ENCODE results near the gene CFAP44. TPM values are rescaled to one million over a fixed set of nuclear protein-coding genes. Genes with fewer than 3 reads are reported as not detected.
A peak's percentile ranks its signal among the peaks of the same experiment; 100 is the strongest.

CFAP44 gene
- total RNA-seq, 4 donors from 2014 or later = 1.6 to 8.4 (median 3.8) TPM

DNA sequence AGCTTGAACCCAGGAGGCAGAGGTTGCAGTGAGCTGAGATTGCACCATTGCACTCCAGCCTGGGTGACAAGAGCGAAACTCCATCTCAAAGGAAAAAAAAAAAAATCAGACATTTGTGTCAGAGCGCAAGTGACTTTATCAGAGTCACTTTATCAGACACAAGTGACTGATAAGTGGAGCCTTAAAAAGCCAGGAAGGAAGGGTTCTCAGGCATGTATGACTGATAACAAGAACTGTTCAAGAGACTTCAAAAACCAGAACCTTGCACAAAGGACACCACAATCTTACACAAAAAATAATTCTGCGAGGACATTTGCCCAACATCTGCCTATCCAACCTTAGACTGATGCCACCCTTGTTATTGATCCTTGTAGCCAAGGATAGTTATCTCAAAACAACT is 13.3 kb upstream of the CFAP44 start:
- ATAC-seq (ENCODE audit: low FRiP score) = no peak
- no peak for DNase-seq (ENCODE audit: low spot score)
- TF ChIP-seq, protein P1, sequence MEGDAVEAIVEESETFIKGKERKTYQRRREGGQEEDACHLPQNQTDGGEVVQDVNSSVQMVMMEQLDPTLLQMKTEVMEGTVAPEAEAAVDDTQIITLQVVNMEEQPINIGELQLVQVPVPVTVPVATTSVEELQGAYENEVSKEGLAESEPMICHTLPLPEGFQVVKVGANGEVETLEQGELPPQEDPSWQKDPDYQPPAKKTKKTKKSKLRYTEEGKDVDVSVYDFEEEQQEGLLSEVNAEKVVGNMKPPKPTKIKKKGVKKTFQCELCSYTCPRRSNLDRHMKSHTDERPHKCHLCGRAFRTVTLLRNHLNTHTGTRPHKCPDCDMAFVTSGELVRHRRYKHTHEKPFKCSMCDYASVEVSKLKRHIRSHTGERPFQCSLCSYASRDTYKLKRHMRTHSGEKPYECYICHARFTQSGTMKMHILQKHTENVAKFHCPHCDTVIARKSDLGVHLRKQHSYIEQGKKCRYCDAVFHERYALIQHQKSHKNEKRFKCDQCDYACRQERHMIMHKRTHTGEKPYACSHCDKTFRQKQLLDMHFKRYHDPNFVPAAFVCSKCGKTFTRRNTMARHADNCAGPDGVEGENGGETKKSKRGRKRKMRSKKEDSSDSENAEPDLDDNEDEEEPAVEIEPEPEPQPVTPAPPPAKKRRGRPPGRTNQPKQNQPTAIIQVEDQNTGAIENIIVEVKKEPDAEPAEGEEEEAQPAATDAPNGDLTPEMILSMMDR (IDR thresholded peaks at IDR 0.05) = no peak

DNA sequence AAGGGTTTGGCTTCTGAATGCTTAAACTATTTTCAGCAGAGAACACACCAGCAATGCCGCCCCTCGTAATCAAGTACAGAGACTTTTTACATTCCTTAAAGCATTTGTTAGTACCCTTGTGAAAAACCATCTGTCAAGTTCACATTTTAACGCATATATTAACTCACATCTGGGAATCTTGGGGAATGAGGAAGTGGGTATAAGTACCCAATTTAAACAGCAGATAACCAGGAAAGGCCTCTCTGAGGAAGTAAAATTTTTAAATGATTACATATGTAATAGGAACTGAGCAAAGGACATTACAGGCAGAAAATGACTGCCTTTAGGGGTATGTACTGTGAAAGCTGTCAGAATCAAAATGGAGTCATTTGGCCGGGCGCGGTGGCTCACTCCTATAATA is 12.8 kb upstream of the CFAP44 start:
- DNase-seq (ENCODE audit: low spot score) (no peak), ATAC-seq (ENCODE audit: low FRiP score) (no peak)
- TF ChIP-seq, protein P1 (IDR thresholded peaks at IDR 0.05) = no peak

DNA sequence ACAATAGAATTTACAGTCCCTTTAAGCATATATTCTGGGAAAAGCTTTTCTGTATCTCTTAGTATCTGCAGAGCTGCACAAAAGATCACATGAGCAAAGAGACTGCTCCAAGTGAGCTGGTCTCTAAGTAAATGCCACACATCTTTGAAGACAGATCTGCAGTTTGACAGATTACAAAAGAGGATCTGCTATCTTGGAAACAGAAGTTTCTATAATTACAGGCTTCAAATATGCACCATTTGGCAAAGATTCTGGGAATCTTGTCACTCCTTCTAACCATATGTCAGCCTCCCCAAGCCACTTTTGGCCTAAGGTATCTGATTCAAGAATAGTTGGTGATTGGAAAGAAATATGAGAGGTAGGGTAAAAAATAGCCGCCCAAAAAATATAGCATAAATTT is 9.6 kb upstream of the CFAP44 start:
- no peak for ATAC-seq (ENCODE audit: low FRiP score)
- TF ChIP-seq, protein P1 (IDR thresholded peaks at IDR 0.05) = no peak
- no peak for DNase-seq (ENCODE audit: low spot score)

DNA sequence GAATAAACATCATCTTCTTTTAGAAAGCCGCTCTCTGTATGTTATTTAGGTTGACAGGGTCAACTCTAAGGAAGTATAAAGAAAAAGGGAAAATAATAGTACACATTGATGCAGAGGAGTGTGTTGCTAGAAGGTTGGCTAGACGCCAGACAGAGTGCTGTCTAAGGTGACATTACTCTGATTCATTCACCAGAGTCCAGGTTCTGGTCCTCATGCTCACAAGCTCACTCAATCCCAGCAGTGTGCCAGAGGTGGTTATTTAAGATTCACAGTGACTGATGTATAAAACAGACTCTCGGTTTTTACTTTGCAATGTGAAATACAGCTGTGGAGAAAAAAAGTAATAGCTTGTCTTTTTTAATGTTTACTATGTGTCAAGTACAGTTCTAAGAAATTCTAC is 1.7 kb downstream of the CFAP44 start:
- DNase-seq (ENCODE audit: low spot score) (no peak), ATAC-seq (ENCODE audit: low FRiP score) (no peak)
- TF ChIP-seq, protein P1 (IDR thresholded peaks at IDR 0.05) = no peak

DNA sequence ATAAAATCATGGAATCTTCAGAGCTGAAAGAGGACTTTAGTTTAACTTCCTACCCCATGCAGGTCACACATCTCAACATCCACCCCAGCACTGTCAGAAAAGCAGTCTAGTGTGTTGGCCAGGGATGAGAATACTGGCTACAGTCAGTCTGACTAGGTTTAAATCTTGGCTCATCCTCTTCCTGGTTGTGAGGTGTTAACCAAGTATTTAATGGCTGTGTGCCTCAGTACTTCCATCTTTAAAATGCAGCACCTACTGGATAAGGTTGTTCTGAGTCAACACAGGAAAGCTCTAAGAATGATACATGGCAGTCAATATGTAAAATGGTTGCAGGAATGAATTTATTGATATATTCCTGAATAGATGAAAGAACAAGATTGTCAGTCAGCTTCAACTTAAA is 3.1 kb downstream of the CFAP44 start:
- ATAC-seq (ENCODE audit: low FRiP score) (no peak), DNase-seq (ENCODE audit: low spot score) (no peak)
- TF ChIP-seq, protein P1 (IDR thresholded peaks at IDR 0.05) = no peak

DNA sequence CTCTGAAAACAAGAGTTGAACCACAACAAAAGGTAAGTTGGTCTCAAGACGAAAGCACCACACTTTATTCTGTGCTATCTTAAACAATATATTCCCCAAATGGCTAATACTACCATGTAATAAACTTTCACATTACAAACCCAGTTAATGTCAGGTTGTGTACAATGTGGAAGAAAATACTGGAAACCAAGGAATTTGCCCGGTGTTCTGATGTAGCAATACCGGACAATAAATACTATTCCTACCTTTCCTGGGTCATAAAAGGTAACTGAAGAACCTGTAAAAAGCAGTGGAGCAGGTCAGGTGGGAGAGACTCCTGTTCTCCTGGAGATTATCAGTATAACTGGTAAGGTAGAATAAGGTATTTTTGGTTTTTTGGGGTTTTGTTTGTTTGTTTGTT is 3.9 kb downstream of the CFAP44 start:
- DNase-seq (ENCODE audit: low spot score) (no peak), ATAC-seq (ENCODE audit: low FRiP score) (no peak)
- TF ChIP-seq, protein P1 (IDR thresholded peaks at IDR 0.05) = no peak

DNA sequence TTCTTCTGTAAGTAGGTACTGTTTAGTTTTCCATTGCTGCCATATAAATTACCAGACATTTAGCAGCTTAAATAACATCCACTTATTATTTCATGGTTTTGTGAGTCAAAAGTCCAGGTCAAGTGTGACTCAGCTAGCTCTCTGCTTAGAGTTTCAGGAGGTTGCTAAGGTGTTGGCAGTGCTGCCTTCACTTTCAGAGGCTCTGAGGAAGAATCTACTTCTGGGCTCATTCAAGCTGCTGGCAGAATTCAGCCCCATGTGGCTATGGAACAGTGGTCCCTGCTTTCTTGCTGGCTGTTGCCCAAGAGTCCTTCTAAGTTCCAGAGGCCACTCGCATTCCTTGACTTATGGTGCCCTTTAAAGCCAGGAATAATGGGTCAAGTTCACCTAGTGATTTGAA is 4.5 kb downstream of the CFAP44 start:
- no peak for DNase-seq (ENCODE audit: low spot score)
- peak; percentile 48 for ATAC-seq (ENCODE audit: low FRiP score)
- TF ChIP-seq, protein P1 (IDR thresholded peaks at IDR 0.05) = no peak
